Psoas muscle (tissue), 8 donors: ENCODE results near the gene ST8SIA5. TPM values are rescaled to one million over a fixed set of nuclear protein-coding genes. Genes with fewer than 3 reads are reported as not detected.
A peak's percentile ranks its signal among the peaks of the same experiment; 100 is the strongest.

Experiments
- ATAC-seq, 4 donors: fragments of 200-7000 bp; cut with Tn5 transposase; one replicate each; pipeline ENCODE4 v1.9.1; 2020; ENCODE audit warnings: moderate library complexity in 3 of 4, mild to moderate bottlenecking in 2 of 4
- DNase-seq, 2 donors: peaks; one replicate each; pipeline ENCODE4 v3.0.0-alpha.2; 2020
- H3K27ac ChIP-seq: fragments of 200-600 bp; one replicate; pipeline ENCODE4 v1.8.0; 2022
- H3K27me3 ChIP-seq, 3 donors: fragments of 200-600 bp in 1 of 3; one replicate each; pipeline versions ENCODE4 v1.6.1 to v1.8.0; 2013 to 2022; ENCODE audit warnings: low read length in 2 of 3, mild to moderate bottlenecking in 2 of 3, moderate library complexity in 1 of 3; ENCODE audit not compliant: insufficient read depth in 3 of 3
- H3K36me3 ChIP-seq, 2 donors: fragments of 200-600 bp in 1 of 2; one replicate each; pipeline versions ENCODE4 v1.6.1 to v1.8.0; 2013 to 2022; ENCODE audit warnings: low read depth in 1 of 2, mild to moderate bottlenecking in 1 of 2, moderate library complexity in 1 of 2; ENCODE audit not compliant: insufficient read depth in 1 of 2
- H3K4me1 ChIP-seq: fragments of 200-600 bp; one replicate; pipeline ENCODE4 v1.8.0; 2022
- H3K4me3 ChIP-seq: fragments of 200-600 bp; one replicate; pipeline ENCODE4 v1.8.0; 2022; ENCODE audit warnings: mild to moderate bottlenecking
- H3K9me3 ChIP-seq: fragments of 200-600 bp; one replicate; pipeline ENCODE4 v1.8.0; 2022
- WGBS, 3 donors: extraction: QIAGEN DNeasy Blood & Tissue Kit; methylation state at CpG; one replicate each; pipeline versions ENCODE4 v1.1.6 to v1.1.7; 2013; 5-methylcytosine and 5-hydroxymethylcytosine counted together
- intact Hi-C, 2 donors: fragments of 100-400 bp; cut with DNase I; formaldehyde crosslinking; loops; one replicate each; pipeline versions ENCODE4 v1.11.0 to v1.14.2; 2022
- polyA plus RNA-seq, 3 donors: library from polyadenylated mRNA; stranded (reverse); fragments of 200-250 nt; gene quantifications; one replicate each; pipeline ENCODE4 v1.2.3, GENCODE V29; 2013
- total RNA-seq, 4 donors: library from RNA; stranded (reverse); fragmentation: NEBNext Ultra II Directional in 2 of 4; extraction: Animal tissue kit (Norgen Biotek cat#: 25700) in 2 of 4; gene quantifications; one replicate each; pipeline versions ENCODE4 v1.2.1 to v1.2.4, GENCODE V29; 2021 to 2023
- TF ChIP-seq, protein P1 (sequence below): fragments of 200-600 bp; IDR thresholded peaks from one replicate; pipeline ENCODE4 v1.8.0; 2022; ENCODE audit warnings: antibody characterized with exemption
- donor health status: healthy with polysubstance abuse.
- donor health status: DM: no; HTN: no; CAD: no; lungs with moderate emphysema.
- donor health status: Bipolar disorder and iron deficiency.
- donor health status: healthy.
- donor health status: DM: yes; HTN: yes; CAD: no.
- donor health status: DM: no; HTN: no; CAD: no.
- donor health status: DM: no; HTN: no; CAD: no.
- donor health status: DM: yes; HTN: yes; CAD: no.

The ST8SIA5 gene
- total and polyA plus RNA-seq, 7 donors: 1.8 to 9.9 (median 3.2) TPM

DNA sequence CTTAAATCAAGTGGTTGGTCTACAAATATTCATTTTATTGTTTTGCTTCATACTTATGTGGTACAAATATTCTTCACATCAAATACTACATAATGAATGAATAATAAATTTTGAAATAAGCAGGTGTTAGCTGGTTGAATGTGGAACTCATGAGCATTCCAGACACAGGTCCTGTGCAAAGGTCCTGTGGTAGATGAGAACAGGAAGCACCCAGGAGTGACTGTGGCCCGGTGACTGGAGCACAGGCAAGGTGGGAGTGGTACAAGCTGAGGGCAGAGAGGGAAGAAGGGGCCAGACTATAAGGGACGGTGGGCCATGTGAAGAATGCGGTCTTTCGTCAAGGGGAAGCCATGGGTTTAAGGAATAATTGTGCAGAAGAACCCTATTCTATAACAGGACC lies 73.6 kb downstream of the ST8SIA5 start:
- TF ChIP-seq, protein P1, sequence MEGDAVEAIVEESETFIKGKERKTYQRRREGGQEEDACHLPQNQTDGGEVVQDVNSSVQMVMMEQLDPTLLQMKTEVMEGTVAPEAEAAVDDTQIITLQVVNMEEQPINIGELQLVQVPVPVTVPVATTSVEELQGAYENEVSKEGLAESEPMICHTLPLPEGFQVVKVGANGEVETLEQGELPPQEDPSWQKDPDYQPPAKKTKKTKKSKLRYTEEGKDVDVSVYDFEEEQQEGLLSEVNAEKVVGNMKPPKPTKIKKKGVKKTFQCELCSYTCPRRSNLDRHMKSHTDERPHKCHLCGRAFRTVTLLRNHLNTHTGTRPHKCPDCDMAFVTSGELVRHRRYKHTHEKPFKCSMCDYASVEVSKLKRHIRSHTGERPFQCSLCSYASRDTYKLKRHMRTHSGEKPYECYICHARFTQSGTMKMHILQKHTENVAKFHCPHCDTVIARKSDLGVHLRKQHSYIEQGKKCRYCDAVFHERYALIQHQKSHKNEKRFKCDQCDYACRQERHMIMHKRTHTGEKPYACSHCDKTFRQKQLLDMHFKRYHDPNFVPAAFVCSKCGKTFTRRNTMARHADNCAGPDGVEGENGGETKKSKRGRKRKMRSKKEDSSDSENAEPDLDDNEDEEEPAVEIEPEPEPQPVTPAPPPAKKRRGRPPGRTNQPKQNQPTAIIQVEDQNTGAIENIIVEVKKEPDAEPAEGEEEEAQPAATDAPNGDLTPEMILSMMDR: no peak
- Histone ChIP-seq H3K9me3 (no peaks in the 10 kb centered on the region), H3K4me3 (no peak overlapping the region), H3K4me1 (peaks cover 12% of the 10 kb centered on the region), H3K36me3 (no peaks in the 10 kb centered on the region), H3K27me3 (no peaks in the 10 kb centered on the region), H3K27ac (no peak overlapping the region)
- ATAC-seq: no peak
- 92 to 96% (median 92%) methylated on average over 4 of the region's 4 CpGs for WGBS, 3 donors
- DNase-seq: no peak
- intact Hi-C loops: no loop called here

DNA sequence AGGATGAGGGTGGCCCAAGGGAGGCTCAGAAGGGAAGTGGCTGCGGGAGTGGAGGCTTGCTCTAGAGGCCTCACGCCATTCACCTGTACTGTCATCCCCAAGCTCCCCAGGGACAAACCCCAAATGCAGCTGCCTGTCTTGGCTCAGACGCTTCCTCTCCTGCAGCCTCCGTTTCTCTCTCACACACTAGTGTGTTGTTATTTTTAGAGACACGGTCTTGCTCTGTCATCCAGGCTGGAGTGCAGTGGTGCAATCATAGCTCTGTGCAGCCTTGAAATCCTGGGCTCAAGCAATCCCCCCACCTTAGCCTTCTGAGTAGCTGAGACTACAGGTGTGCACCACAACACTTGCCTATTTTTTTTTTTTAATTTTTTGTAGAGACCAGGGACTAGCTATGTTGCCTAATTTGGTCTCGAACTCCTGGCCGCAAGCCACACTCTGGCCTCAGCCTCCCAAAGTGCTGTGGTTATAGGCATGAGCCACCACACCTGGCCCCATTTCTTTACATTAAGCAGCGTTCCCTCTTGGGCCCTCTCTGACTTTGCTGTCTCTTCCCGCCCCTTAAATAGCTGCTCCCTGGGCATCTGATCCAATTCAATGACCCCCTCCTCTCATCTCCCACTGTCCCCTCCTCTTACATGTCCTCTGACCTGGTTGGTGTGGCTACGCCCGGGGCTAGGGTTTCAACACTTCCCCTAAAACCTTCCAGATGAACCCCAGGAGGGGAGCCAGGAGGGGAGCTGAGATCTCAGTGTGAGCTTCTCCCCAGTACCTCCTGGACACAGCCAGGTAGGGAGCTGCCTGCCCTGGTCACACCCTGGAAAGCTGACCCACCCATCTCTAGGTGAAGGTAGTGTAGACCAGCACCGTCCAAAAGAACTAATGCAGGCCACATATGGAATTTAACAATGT lies 75.8 kb downstream of the ST8SIA5 start:
- TF ChIP-seq, protein P1: no peak
- DNase-seq (no peak), ATAC-seq (peak; percentile 72 to 89 (median 83))
- H3K9me3 ChIP-seq: no peaks in the 10 kb centered on the region
- intact Hi-C loops: no loop called here
- no peaks in the 10 kb centered on the region for H3K27me3 ChIP-seq
- H3K27ac ChIP-seq: peak overlapping the region; percentile 55
- H3K4me1 ChIP-seq: peaks cover 20% of the 10 kb centered on the region
- 59 to 64% (median 59%) methylated on average over 12 of the region's 12 CpGs for WGBS, 3 donors
- no peaks in the 10 kb centered on the region for H3K36me3 ChIP-seq
- no peak overlapping the region for H3K4me3 ChIP-seq

DNA sequence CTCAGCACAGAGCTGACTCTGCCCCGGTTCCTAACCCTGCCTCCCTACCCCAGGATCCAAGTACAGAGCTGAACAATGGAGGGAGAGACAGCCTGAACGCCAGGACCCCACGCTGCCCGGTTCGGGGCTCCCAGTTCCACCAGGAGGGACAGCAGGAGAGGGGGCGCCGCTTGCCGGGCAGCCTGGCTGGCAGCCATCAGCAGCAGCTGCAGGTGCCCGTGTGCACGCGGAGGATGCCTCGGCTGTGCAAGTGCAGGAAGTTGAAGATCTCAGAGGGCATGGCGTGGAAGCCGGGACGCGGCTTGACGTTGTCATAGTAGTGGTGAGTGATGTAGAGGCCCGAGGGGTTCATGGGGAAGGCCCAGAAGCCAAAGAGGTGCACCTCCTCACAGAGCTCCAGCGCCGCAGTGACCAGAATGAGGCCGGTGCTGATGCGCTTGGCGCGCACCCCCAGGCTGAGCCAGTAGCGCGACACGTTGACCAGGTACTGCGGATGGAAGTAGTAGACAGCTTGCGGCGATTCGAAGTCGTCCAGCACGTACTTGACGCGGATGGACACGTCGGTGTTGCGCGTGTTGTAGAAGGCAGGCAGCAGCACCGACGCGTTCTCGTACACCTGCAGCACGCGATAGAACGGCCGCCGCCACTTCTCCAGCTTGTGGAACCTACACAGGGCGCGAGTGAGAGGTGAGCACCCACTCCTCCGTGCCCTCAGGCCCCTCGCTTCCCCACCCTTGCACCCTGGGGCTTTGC lies 76.8 kb downstream of the ST8SIA5 start:
- ATAC-seq (no peak), DNase-seq (no peak)
- Histone ChIP-seq H3K27me3 (no peaks in the 10 kb centered on the region), H3K4me1 (peaks cover 24% of the 10 kb centered on the region), H3K36me3 (no peaks in the 10 kb centered on the region), H3K4me3 (no peak overlapping the region), H3K27ac (peak overlapping the region; percentile 55), H3K9me3 (no peaks in the 10 kb centered on the region)
- TF ChIP-seq, protein P1: no peak
- 91 to 92% (median 91%) methylated on average over 52 of the region's 52 CpGs for WGBS, 3 donors
- intact Hi-C loops: no loop called here

DNA sequence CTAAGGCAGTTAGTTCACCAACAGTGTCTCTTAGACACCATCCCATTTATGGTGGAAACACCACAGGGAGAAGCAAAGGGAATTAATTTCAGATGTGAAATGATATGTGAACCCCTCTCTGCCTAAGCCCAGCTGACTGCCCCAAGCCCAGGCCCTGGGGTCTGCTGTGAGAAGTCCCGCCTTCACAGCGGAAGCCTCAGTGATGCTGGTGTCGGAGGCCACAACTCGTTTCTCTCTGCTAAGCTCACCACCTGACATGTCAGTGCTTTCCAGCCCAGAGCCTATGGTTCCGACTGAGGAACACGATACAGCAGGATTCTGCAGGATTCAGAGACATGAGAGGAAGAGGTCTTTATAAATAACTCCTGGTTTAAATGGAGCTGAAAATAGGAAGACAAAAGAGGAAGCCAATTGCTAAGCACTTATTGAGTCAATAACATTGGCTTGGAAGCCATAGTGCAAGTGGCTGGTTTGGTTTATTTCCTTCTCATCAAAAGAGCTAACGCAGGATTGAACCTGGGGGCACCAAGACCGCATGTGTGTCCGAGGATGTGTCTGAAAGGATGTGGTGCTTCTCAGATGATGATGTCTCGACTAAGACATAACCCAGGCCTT lies 78.0 kb downstream of the ST8SIA5 start:
- WGBS, 3 donors: 69 to 81% (median 78%) methylated on average over 10 of the region's 10 CpGs
- H3K9me3 ChIP-seq: no peaks in the 10 kb centered on the region
- ATAC-seq: no peak
- no peak for DNase-seq
- no peaks in the 10 kb centered on the region for H3K27me3 ChIP-seq
- TF ChIP-seq, protein P1: no peak
- H3K36me3 ChIP-seq: no peaks in the 10 kb centered on the region
- no peak overlapping the region for H3K27ac ChIP-seq
- intact Hi-C loops: no loop called here
- peaks cover 24% of the 10 kb centered on the region for H3K4me1 ChIP-seq
- no peak overlapping the region for H3K4me3 ChIP-seq
